ENCODE data around the gene HSD3B1. TPM values are rescaled to one million over a fixed set of nuclear protein-coding genes. Genes with fewer than 3 reads are reported as not detected.

HSD3B1 gene
- not detected in 2 replicates for total RNA-seq

GRCh38 chr1:119506941-119507340, at the start of gene HSD3B1:
Gene HSD3B1, plus strand, starts transcription at chr1:119507210. Its CDS starts 267 bp downstream, at chr1:119507477.
- Mint-ChIP-seq H3K4me3 (no peak within 1 kb of the TSS), H3K27me3 (ENCODE audit: insufficient read depth) (peaks cover 2% of the 10 kb centered on the region), H3K27ac (no peak within 1 kb of the TSS), H3K9me3 (no peaks in the 10 kb centered on the region), H3K4me1 (ENCODE audit: low read depth) (no peaks in the 10 kb centered on the region), H3K36me3 (ENCODE audit: low read depth) (no peaks in the 10 kb centered on the region)
- intact Hi-C loops (cut with micrococcal nuclease): no loop called here
- no peak for DNase-seq (ENCODE audit: low spot score)

GRCh38 chr1:119462964-119463363, 44.0 kb upstream of the HSD3B1 start:
- DNase-seq (ENCODE audit: low spot score): no peak
- H3K4me1 Mint-ChIP-seq (ENCODE audit: low read depth): no peaks in the 10 kb centered on the region
- intact Hi-C loops (cut with micrococcal nuclease): no loop called here
- H3K4me3 Mint-ChIP-seq: no peak overlapping the region
- no peaks in the 10 kb centered on the region for H3K36me3 Mint-ChIP-seq (ENCODE audit: low read depth)
- no peaks in the 10 kb centered on the region for H3K9me3 Mint-ChIP-seq
- H3K27me3 Mint-ChIP-seq (ENCODE audit: insufficient read depth): peaks cover 11% of the 10 kb centered on the region
- no peak overlapping the region for H3K27ac Mint-ChIP-seq

GRCh38 chr1:119463569-119463968, 43.4 kb upstream of the HSD3B1 start:
- peaks cover 11% of the 10 kb centered on the region for H3K27me3 Mint-ChIP-seq (ENCODE audit: insufficient read depth)
- no peaks in the 10 kb centered on the region for H3K36me3 Mint-ChIP-seq (ENCODE audit: low read depth)
- intact Hi-C loops (cut with micrococcal nuclease): no loop called here
- no peak overlapping the region for H3K4me3 Mint-ChIP-seq
- no peak for DNase-seq (ENCODE audit: low spot score)
- no peaks in the 10 kb centered on the region for H3K9me3 Mint-ChIP-seq
- H3K4me1 Mint-ChIP-seq (ENCODE audit: low read depth): no peaks in the 10 kb centered on the region
- H3K27ac Mint-ChIP-seq: no peak overlapping the region

- Mint-ChIP-seq H3K36me3 (ENCODE audit: low read depth) (no peaks in the 10 kb centered on the region), H3K4me3 (no peak overlapping the region), H3K4me1 (ENCODE audit: low read depth) (no peaks in the 10 kb centered on the region), H3K27ac (no peak overlapping the region), H3K9me3 (no peaks in the 10 kb centered on the region), H3K27me3 (ENCODE audit: insufficient read depth) (peaks cover 11% of the 10 kb centered on the region)
- DNase-seq (ENCODE audit: low spot score): no peak
- intact Hi-C loops (cut with micrococcal nuclease): no loop called here
Observed at GRCh38 chr1:119466445-119466844, 40.6 kb upstream of the HSD3B1 start.

- Mint-ChIP-seq H3K36me3 (ENCODE audit: low read depth) (no peaks in the 10 kb centered on the region), H3K9me3 (no peaks in the 10 kb centered on the region), H3K4me3 (no peak overlapping the region), H3K27ac (no peak overlapping the region), H3K27me3 (ENCODE audit: insufficient read depth) (peaks cover 11% of the 10 kb centered on the region), H3K4me1 (ENCODE audit: low read depth) (no peaks in the 10 kb centered on the region)
- no peak for DNase-seq (ENCODE audit: low spot score)
- intact Hi-C loops (cut with micrococcal nuclease): no loop called here
Observed at GRCh38 chr1:119467219-119467618, 39.8 kb upstream of the HSD3B1 start.

- Mint-ChIP-seq H3K9me3 (no peaks in the 10 kb centered on the region), H3K27me3 (ENCODE audit: insufficient read depth) (peaks cover 11% of the 10 kb centered on the region), H3K4me3 (no peak overlapping the region), H3K4me1 (ENCODE audit: low read depth) (no peaks in the 10 kb centered on the region), H3K27ac (no peak overlapping the region), H3K36me3 (ENCODE audit: low read depth) (no peaks in the 10 kb centered on the region)
- intact Hi-C loops (cut with micrococcal nuclease): no loop called here
- no peak for DNase-seq (ENCODE audit: low spot score)
Observed at GRCh38 chr1:119467857-119468668, 38.9 kb upstream of the HSD3B1 start.

GRCh38 chr1:119469741-119470140, 37.3 kb upstream of the HSD3B1 start:
- H3K4me1 Mint-ChIP-seq (ENCODE audit: low read depth): no peaks in the 10 kb centered on the region
- no peaks in the 10 kb centered on the region for H3K9me3 Mint-ChIP-seq
- no peaks in the 10 kb centered on the region for H3K36me3 Mint-ChIP-seq (ENCODE audit: low read depth)
- H3K4me3 Mint-ChIP-seq: no peak overlapping the region
- intact Hi-C loops (cut with micrococcal nuclease): no loop called here
- peaks cover 11% of the 10 kb centered on the region for H3K27me3 Mint-ChIP-seq (ENCODE audit: insufficient read depth)
- no peak for DNase-seq (ENCODE audit: low spot score)
- no peak overlapping the region for H3K27ac Mint-ChIP-seq

GRCh38 chr1:119470377-119470776, 36.6 kb upstream of the HSD3B1 start:
- Mint-ChIP-seq H3K36me3 (ENCODE audit: low read depth) (no peaks in the 10 kb centered on the region), H3K9me3 (no peaks in the 10 kb centered on the region), H3K27ac (no peak overlapping the region), H3K4me3 (no peak overlapping the region), H3K27me3 (ENCODE audit: insufficient read depth) (peaks cover 13% of the 10 kb centered on the region), H3K4me1 (ENCODE audit: low read depth) (no peaks in the 10 kb centered on the region)
- intact Hi-C loops (cut with micrococcal nuclease): no loop called here
- no peak for DNase-seq (ENCODE audit: low spot score)

GRCh38 chr1:119470958-119471357, 36.1 kb upstream of the HSD3B1 start:
- Mint-ChIP-seq H3K36me3 (ENCODE audit: low read depth) (no peaks in the 10 kb centered on the region), H3K9me3 (no peaks in the 10 kb centered on the region), H3K27me3 (ENCODE audit: insufficient read depth) (peaks cover 11% of the 10 kb centered on the region), H3K4me3 (no peak overlapping the region), H3K4me1 (ENCODE audit: low read depth) (no peaks in the 10 kb centered on the region), H3K27ac (no peak overlapping the region)
- no peak for DNase-seq (ENCODE audit: low spot score)
- intact Hi-C loops (cut with micrococcal nuclease): no loop called here

- intact Hi-C loops (cut with micrococcal nuclease): no loop called here
- Mint-ChIP-seq H3K27me3 (ENCODE audit: insufficient read depth) (peaks cover 6% of the 10 kb centered on the region), H3K4me3 (no peak overlapping the region), H3K9me3 (no peaks in the 10 kb centered on the region), H3K27ac (no peak overlapping the region), H3K4me1 (ENCODE audit: low read depth) (no peaks in the 10 kb centered on the region), H3K36me3 (ENCODE audit: low read depth) (no peaks in the 10 kb centered on the region)
- DNase-seq (ENCODE audit: low spot score): no peak
Observed at GRCh38 chr1:119471566-119471965, 35.4 kb upstream of the HSD3B1 start.

- no peaks in the 10 kb centered on the region for H3K9me3 Mint-ChIP-seq
- no peak for DNase-seq (ENCODE audit: low spot score)
- no peaks in the 10 kb centered on the region for H3K36me3 Mint-ChIP-seq (ENCODE audit: low read depth)
- intact Hi-C loops (cut with micrococcal nuclease): no loop called here
- no peak overlapping the region for H3K4me3 Mint-ChIP-seq
- H3K27ac Mint-ChIP-seq: no peak overlapping the region
- no peaks in the 10 kb centered on the region for H3K4me1 Mint-ChIP-seq (ENCODE audit: low read depth)
- H3K27me3 Mint-ChIP-seq (ENCODE audit: insufficient read depth): peaks cover 3% of the 10 kb centered on the region
Observed at GRCh38 chr1:119472080-119472818, 34.8 kb upstream of the HSD3B1 start.

- H3K9me3 Mint-ChIP-seq: no peaks in the 10 kb centered on the region
- no peak for DNase-seq (ENCODE audit: low spot score)
- H3K4me3 Mint-ChIP-seq: no peak overlapping the region
- intact Hi-C loops (cut with micrococcal nuclease): no loop called here
- H3K27ac Mint-ChIP-seq: no peak overlapping the region
- no peaks in the 10 kb centered on the region for H3K4me1 Mint-ChIP-seq (ENCODE audit: low read depth)
- no peaks in the 10 kb centered on the region for H3K36me3 Mint-ChIP-seq (ENCODE audit: low read depth)
- peaks cover 2% of the 10 kb centered on the region for H3K27me3 Mint-ChIP-seq (ENCODE audit: insufficient read depth)
Observed at GRCh38 chr1:119472819-119473175, 34.2 kb upstream of the HSD3B1 start.

- intact Hi-C loops (cut with micrococcal nuclease): no loop called here
- Mint-ChIP-seq H3K27me3 (ENCODE audit: insufficient read depth) (peaks cover 2% of the 10 kb centered on the region), H3K36me3 (ENCODE audit: low read depth) (no peaks in the 10 kb centered on the region), H3K4me3 (no peak overlapping the region), H3K27ac (no peak overlapping the region), H3K4me1 (ENCODE audit: low read depth) (no peaks in the 10 kb centered on the region), H3K9me3 (no peaks in the 10 kb centered on the region)
- no peak for DNase-seq (ENCODE audit: low spot score)
Observed at GRCh38 chr1:119475866-119476439, 31.1 kb upstream of the HSD3B1 start.

All from activated T-helper 1 cell treated with anti-CD3 and anti-CD28 coated beads, Interleukin-12 subunit alpha, Interleukin-12 subunit beta, Interleukin-2, Interleukin-4 antibody, amounts not matched to agents 30 ng/mL and 10 ng/mL and 1 ng/mL, durations not matched to agents 14 hours and 24 hours and 36 hours (primary cell).